Activated T-cell treated with anti-CD3 and anti-CD28 coated beads, Interleukin-2, amount 50 U/mL, for 72 hours (primary cell): ENCODE measurements around the gene NEK11. TPM values are rescaled to one million over a fixed set of nuclear protein-coding genes. Genes with fewer than 3 reads are reported as not detected.
A peak's percentile ranks its signal among the peaks of the same experiment; 100 is the strongest.
"Not testable (repeated sequence)": the region's sequence is repeated elsewhere in the genome, so short reads cannot be mapped to it uniquely, and the experiment has no call there.

Experiments
- ATAC-seq, 2 donors: fragments of 150-1000 bp; cut with Tn5 transposase; replicated peaks in 1 of 2; 2 replicates each; pipeline ENCODE4 v1.10.0; 2021; ENCODE audit warnings: moderate library complexity in 2 of 2, mild to moderate bottlenecking in 1 of 2
- DNase-seq, 2 donors: peaks; one replicate each; pipeline ENCODE4 v3.0.0; 2021 to 2022; ENCODE audit warnings: mixed read lengths in 1 of 2
- H3K27ac Mint-ChIP-seq: one replicate; pipeline ENCODE4 v1.8.0; 2022; ENCODE audit warnings: mild to moderate bottlenecking, moderate library complexity, mixed read lengths
- H3K27me3 Mint-ChIP-seq: one replicate; pipeline ENCODE4 v1.8.0; 2022; ENCODE audit warnings: low read depth, mixed read lengths
- H3K36me3 Mint-ChIP-seq, 2 donors: one replicate each; pipeline ENCODE4 v1.8.0; 2022; ENCODE audit warnings: mixed read lengths in 2 of 2, mild to moderate bottlenecking in 1 of 2; ENCODE audit not compliant: insufficient read depth in 2 of 2
- H3K4me1 Mint-ChIP-seq: one replicate; pipeline ENCODE4 v1.8.0; 2022; ENCODE audit warnings: low read depth, mixed read lengths
- H3K4me3 Mint-ChIP-seq, 2 donors: one replicate each; pipeline ENCODE4 v1.8.0; 2022; ENCODE audit warnings: mild to moderate bottlenecking in 2 of 2, mixed read lengths in 2 of 2, moderate library complexity in 2 of 2
- H3K9me3 Mint-ChIP-seq, 2 donors: one replicate each; pipeline ENCODE4 v1.8.0; 2022; ENCODE audit warnings: mixed read lengths in 2 of 2
- total RNA-seq, 2 donors: library from RNA; stranded (reverse); gene quantifications; one replicate each; pipeline ENCODE4 v1.2.3, GENCODE V29; 2022

NEK11 gene
- total RNA-seq, 2 donors from 2014 or later: 2.7 to 3.1 TPM

- Mint-ChIP-seq H3K27me3 (no peaks in the 10 kb centered on the region), H3K27ac (no peak overlapping the region), H3K36me3 (peaks cover 7 to 21% of the 10 kb centered on the region in 2 donors), H3K9me3 (no peaks in the 10 kb centered on the region), H3K4me3 (no peak overlapping the region), H3K4me1 (peaks cover 38% of the 10 kb centered on the region)
- DNase-seq (no peak), ATAC-seq (no peak)
These were observed 7.7 kb upstream of the NEK11 start for GRCh38 chr3:131018970-131019369.

DNA sequence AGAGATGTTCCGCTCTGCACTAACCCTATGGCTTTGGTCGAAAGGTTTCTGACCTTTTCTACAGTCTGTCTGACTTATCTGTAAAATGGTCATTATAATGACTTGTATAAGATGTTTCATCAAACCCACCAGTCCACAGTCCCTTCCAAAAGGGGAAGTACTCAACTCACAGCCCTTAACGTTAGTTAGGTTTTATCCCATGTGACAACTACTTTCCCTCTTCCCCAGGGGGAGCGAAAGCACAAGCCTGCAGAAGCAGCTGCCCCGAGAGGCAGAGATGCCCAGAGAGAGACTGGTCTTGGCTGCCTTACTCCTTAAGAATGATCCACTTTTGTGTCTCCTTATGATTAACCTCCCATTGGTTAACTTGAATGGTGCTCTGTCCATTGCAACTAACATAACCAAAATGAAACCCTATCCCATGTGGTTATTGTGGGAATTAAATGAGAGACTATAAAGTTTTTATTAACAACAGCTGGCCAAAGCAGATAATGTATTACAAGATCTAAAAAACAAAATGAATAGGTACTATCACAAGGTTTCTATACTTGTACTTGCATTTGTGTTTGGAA lies 6.5 kb upstream of the NEK11 start:
- ATAC-seq (no peak), DNase-seq (no peak)
- peaks cover 0 to 2% of the 10 kb centered on the region in 2 donors for H3K9me3 Mint-ChIP-seq
- peaks cover 10 to 25% of the 10 kb centered on the region in 2 donors for H3K36me3 Mint-ChIP-seq
- peak overlapping the region; percentile 34 to 51 for H3K4me3 Mint-ChIP-seq
- H3K27ac Mint-ChIP-seq: peak overlapping the region; percentile 54
- no peaks in the 10 kb centered on the region for H3K27me3 Mint-ChIP-seq
- peaks cover 50% of the 10 kb centered on the region for H3K4me1 Mint-ChIP-seq

GRCh38 chr3:131025539-131025938 lies 1.1 kb upstream of the NEK11 start:
- DNase-seq (no peak), ATAC-seq (no peak)
- peaks cover 3 to 19% of the 10 kb centered on the region in 2 donors for H3K36me3 Mint-ChIP-seq
- peak overlapping the region; percentile 90 for H3K27ac Mint-ChIP-seq
- peaks cover 56% of the 10 kb centered on the region for H3K4me1 Mint-ChIP-seq
- no peaks in the 10 kb centered on the region for H3K27me3 Mint-ChIP-seq
- H3K9me3 Mint-ChIP-seq: peaks cover 0 to 2% of the 10 kb centered on the region in 2 donors
- peak overlapping the region; percentile 92 to 95 for H3K4me3 Mint-ChIP-seq

DNA sequence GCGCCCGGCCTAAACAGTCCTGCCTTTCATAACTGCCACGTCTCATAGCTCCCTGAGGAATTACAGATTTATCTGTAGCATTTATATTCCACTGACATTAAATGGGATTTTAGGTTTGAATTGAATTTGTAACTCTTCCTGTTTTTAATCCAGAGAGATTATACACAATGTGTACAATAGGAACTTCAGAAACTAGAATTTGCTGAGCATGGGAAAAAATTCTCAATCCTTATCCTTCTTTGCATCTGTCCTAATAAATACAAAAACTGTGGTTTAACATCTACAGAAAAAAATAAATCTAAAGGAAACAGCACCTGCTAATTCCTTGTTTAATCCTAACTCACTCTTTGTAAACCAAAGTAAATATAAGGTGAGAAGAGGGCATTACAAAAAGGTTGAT lies 2.2 kb downstream of the NEK11 start:
- peaks cover 0 to 2% of the 10 kb centered on the region in 2 donors for H3K9me3 Mint-ChIP-seq
- H3K27me3 Mint-ChIP-seq: no peaks in the 10 kb centered on the region
- H3K4me1 Mint-ChIP-seq: peaks cover 32% of the 10 kb centered on the region
- H3K27ac Mint-ChIP-seq: peak overlapping the region; percentile 68
- no peak for ATAC-seq
- no peak overlapping the region for H3K4me3 Mint-ChIP-seq
- DNase-seq: no peak
- peaks cover 3 to 12% of the 10 kb centered on the region in 2 donors for H3K36me3 Mint-ChIP-seq

GRCh38 chr3:131031660-131032059 lies 5.0 kb downstream of the NEK11 start:
- no peak for ATAC-seq
- Mint-ChIP-seq H3K4me3 (no peak overlapping the region), H3K27me3 (no peaks in the 10 kb centered on the region), H3K36me3 (no peaks in the 10 kb centered on the region), H3K4me1 (peaks cover 7% of the 10 kb centered on the region), H3K9me3 (no peaks in the 10 kb centered on the region), H3K27ac (no peak overlapping the region)
- no peak for DNase-seq

DNA sequence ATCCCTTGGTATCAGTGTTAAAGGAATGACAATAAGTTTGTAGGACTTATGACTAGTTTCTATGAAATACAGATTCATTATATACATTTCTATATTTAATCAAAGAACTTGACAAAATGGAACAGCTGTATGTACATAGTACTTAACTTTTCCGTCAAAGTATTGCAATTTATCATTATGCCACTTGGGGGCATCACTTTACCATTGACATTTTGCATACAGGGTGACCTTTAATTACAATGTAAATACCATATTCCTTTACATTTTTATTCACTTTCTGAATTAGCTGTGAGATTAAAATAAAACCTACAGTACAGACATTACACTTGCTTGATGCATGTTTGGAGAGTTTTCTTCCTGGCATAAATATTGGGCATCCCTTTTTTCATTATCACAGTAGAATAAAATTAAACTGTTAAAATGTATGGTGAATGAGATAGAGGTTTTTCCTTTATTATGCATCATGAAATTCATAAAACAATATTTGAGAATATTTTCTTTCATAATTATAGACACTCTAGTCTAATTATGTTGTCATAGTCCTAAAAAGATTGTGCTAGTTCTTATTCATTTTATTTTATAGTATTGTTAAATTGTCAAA lies 6.9 kb downstream of the NEK11 start:
- no peak overlapping the region for H3K27ac Mint-ChIP-seq
- no peaks in the 10 kb centered on the region for H3K36me3 Mint-ChIP-seq
- H3K4me3 Mint-ChIP-seq: no peak overlapping the region
- no peaks in the 10 kb centered on the region for H3K4me1 Mint-ChIP-seq
- H3K9me3 Mint-ChIP-seq: no peaks in the 10 kb centered on the region
- ATAC-seq: peak; percentile 60 to 61
- DNase-seq: peak; percentile 11 to 55
- no peaks in the 10 kb centered on the region for H3K27me3 Mint-ChIP-seq

DNA sequence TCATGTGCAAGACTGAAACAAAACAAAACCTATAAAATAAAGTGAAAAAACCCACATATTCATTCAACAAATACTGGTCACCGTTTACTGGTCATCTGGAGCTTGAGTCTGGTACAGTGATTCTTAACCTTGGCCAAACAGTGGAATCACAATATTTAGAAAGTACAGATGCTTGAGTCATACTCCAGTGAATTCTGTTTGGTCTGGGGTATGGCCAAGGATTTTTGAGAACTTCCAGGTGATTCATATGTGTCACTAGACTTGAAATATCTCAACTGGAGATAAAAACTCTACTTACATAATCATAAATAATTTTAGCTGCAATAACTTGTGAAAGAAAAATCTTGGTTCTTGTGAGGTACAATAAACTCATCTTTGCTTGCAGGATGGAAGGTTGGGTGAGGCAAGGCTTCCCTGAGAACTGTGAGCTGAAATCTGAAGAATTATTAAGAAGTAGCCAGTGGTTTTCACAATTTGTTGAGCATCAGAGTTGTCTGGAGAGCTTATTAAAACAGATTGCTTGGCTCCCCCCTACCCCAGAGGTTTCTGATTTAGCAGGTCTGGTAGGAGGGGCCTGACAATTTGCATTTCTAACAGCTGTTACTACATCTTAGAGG lies 9.6 kb downstream of the NEK11 start:
- DNase-seq (no peak), ATAC-seq (no peak)
- no peaks in the 10 kb centered on the region for H3K9me3 Mint-ChIP-seq
- peaks cover 11% of the 10 kb centered on the region for H3K4me1 Mint-ChIP-seq
- H3K27ac Mint-ChIP-seq: no peak overlapping the region
- no peaks in the 10 kb centered on the region for H3K27me3 Mint-ChIP-seq
- peaks cover 0 to 2% of the 10 kb centered on the region in 2 donors for H3K36me3 Mint-ChIP-seq
- H3K4me3 Mint-ChIP-seq: no peak overlapping the region

DNA sequence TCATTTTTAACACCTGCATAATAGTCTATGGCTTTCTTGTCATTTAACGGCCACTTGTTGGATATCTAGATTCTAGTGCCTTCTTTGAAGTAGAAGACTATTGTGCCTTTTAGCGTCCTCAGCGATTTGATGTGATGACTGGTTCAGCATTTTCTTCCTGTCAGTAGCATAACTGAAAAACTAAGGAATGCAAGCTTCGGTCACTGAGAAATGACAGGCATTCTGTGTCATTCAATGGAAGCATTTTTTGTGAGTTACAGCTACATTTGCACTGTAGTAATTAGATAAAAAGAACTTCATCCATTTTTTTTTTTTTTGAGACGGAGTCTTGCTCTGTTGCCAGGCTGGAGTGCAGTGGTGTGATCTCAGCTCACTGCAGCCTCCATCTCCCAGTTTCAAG lies 10.3 kb downstream of the NEK11 start:
- peaks cover 0 to 2% of the 10 kb centered on the region in 2 donors for H3K36me3 Mint-ChIP-seq
- H3K27me3 Mint-ChIP-seq: no peaks in the 10 kb centered on the region
- H3K27ac Mint-ChIP-seq: no peak overlapping the region
- peaks cover 18% of the 10 kb centered on the region for H3K4me1 Mint-ChIP-seq
- DNase-seq: no peak
- H3K9me3 Mint-ChIP-seq: no peaks in the 10 kb centered on the region
- H3K4me3 Mint-ChIP-seq: no peak overlapping the region
- no peak for ATAC-seq

GRCh38 chr3:131038326-131038725 lies 11.6 kb downstream of the NEK11 start:
- DNase-seq (no peak), ATAC-seq (no peak)
- Mint-ChIP-seq H3K4me3 (no peak overlapping the region), H3K27ac (no peak overlapping the region), H3K27me3 (no peaks in the 10 kb centered on the region), H3K9me3 (peaks cover 1 to 2% of the 10 kb centered on the region in 2 donors), H3K36me3 (peaks cover 2 to 7% of the 10 kb centered on the region in 2 donors), H3K4me1 (peaks cover 30% of the 10 kb centered on the region)

GRCh38 chr3:131042271-131042985 lies 15.8 kb downstream of the NEK11 start:
- Mint-ChIP-seq H3K4me1 (peaks cover 30% of the 10 kb centered on the region), H3K9me3 (peaks cover 18 to 20% of the 10 kb centered on the region in 2 donors), H3K4me3 (peak overlapping the region; percentile 10 to 59), H3K36me3 (peaks cover 17 to 24% of the 10 kb centered on the region in 2 donors), H3K27ac (peak overlapping the region; percentile 83)
- ATAC-seq (peak; percentile 50 to 78), DNase-seq (peak; percentile 40 to 56)
- not testable (repeated sequence) for H3K27me3 Mint-ChIP-seq

DNA sequence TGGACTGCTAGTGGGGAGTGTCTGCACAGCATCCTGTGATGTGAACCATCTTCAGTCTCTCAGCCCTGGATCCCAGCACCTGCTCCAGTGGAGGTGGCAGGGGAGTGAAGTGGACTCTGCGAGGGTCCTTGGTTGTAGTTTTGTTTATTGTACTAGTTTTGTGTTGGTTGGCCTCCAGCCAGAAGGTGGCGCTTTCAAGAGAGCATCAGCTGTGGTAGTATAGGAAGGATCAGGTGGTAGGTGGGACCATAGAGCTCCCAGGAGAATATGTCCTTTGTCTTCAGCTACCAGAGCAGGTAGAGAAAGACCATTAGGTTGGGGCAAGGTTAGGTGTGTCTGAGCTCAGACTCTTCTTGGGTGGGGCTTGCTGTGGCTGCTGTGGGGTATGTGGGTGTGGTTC lies 20.9 kb downstream of the NEK11 start:
- Mint-ChIP-seq H3K27ac (no peak overlapping the region), H3K36me3 (peaks cover 20 to 22% of the 10 kb centered on the region in 2 donors), H3K27me3 (no peaks in the 10 kb centered on the region), H3K4me1 (peaks cover 6% of the 10 kb centered on the region), H3K9me3 (peaks cover 21 to 22% of the 10 kb centered on the region in 2 donors), H3K4me3 (no peak overlapping the region)
- DNase-seq: no peak
- no peak for ATAC-seq

- peaks cover 21 to 22% of the 10 kb centered on the region in 2 donors for H3K9me3 Mint-ChIP-seq
- no peak overlapping the region for H3K4me3 Mint-ChIP-seq
- H3K36me3 Mint-ChIP-seq: peaks cover 20% of the 10 kb centered on the region in 2 donors
- no peak overlapping the region for H3K27ac Mint-ChIP-seq
- ATAC-seq: no peak
- H3K4me1 Mint-ChIP-seq: peaks cover 2% of the 10 kb centered on the region
- no peak for DNase-seq
- no peaks in the 10 kb centered on the region for H3K27me3 Mint-ChIP-seq
These were observed 21.4 kb downstream of the NEK11 start for GRCh38 chr3:131048030-131048429.

GRCh38 chr3:131050001-131050400 lies 23.3 kb downstream of the NEK11 start:
- Mint-ChIP-seq H3K27me3 (no peaks in the 10 kb centered on the region), H3K36me3 (peaks cover 4 to 7% of the 10 kb centered on the region in 2 donors), H3K4me1 (no peaks in the 10 kb centered on the region), H3K9me3 (peaks cover 6 to 10% of the 10 kb centered on the region in 2 donors), H3K4me3 (no peak overlapping the region), H3K27ac (no peak overlapping the region)
- no peak for DNase-seq
- ATAC-seq: no peak
